A673 (cell line): Measurements from ENCODE around the gene ACVR1B. TPM values are rescaled to one million over a fixed set of nuclear protein-coding genes. Genes with fewer than 3 reads are reported as not detected.

Source experiments
- Bru-seq: library from RNA; stranded (reverse); fragments of 400-500 nt; gene quantifications from one replicate; lab custom pipeline; 2021; lab: Mats Ljungman, UMichigan
- BruChase-seq, 2 experiments: library from RNA; stranded (reverse); fragments of 400-500 nt; gene quantifications; one replicate each; lab custom pipeline; 2021; lab: Mats Ljungman, UMichigan
- BruUV-seq: library from RNA; stranded (reverse); fragments of 400-500 nt; replicated peaks from 2 replicates; lab custom pipeline; 2021; lab: Mats Ljungman, UMichigan
- CTCF ChIA-PET: fragments of 300-600 bp; sonication (Branson Sonifier 250); formaldehyde crosslinking; loops from one replicate; lab custom pipeline; 2022; ENCODE audit warnings: antibody characterized with exemption; lab: Charles Lee
- POLR2A ChIA-PET: fragments of 300-600 bp; sonication (Branson Sonifier 250); formaldehyde crosslinking; loops from one replicate; lab custom pipeline; 2022; ENCODE audit warnings: antibody characterized with exemption; ENCODE audit not compliant: low non-redundant PET; lab: Charles Lee
- DNase-seq: peaks from one replicate; pipeline ENCODE4 v3.0.0-alpha.2; 2015; ENCODE audit warnings: low spot score
- H3K27ac ChIP-seq: fragments of 200-600 bp; sonication (generic); 2 replicates; pipeline ENCODE4 v1.5.1; 2016; ENCODE audit warnings: mixed run types, low read depth, mild to moderate bottlenecking, mixed read lengths, antibody characterized with exemption, low read length; ENCODE audit not compliant: poor library complexity, severe bottlenecking
- H3K27me3 ChIP-seq: fragments of 200-600 bp; sonication (generic); replicated peaks from 2 replicates; pipeline ENCODE4 v1.6.1; 2017; ENCODE audit warnings: mixed run types, low read depth, mild to moderate bottlenecking, mixed read lengths, antibody characterized with exemption, low read length; ENCODE audit not compliant: insufficient read depth, poor library complexity
- H3K36me3 ChIP-seq: fragments of 200-600 bp; sonication (generic); 2 replicates; pipeline ENCODE4 v1.6.1; 2016; ENCODE audit warnings: mixed run types, mild to moderate bottlenecking, mixed read lengths, antibody characterized with exemption, low read length; ENCODE audit not compliant: insufficient read depth, poor library complexity, severe bottlenecking
- H3K4me1 ChIP-seq: fragments of 200-600 bp; sonication (generic); 2 replicates; pipeline ENCODE4 v1.6.1; 2017; ENCODE audit warnings: mixed run types, mild to moderate bottlenecking, mixed read lengths, antibody characterized with exemption, low read length; ENCODE audit not compliant: insufficient read depth, poor library complexity, severe bottlenecking
- H3K4me3 ChIP-seq: fragments of 200-600 bp; sonication (generic); 2 replicates; pipeline ENCODE4 v1.5.1; 2016; ENCODE audit warnings: low read depth, mixed run types, mild to moderate bottlenecking, mixed read lengths, low read length; ENCODE audit not compliant: poor library complexity, severe bottlenecking
- H3K9me3 ChIP-seq: fragments of 200-600 bp; sonication (generic); 2 replicates; pipeline ENCODE4 v1.6.1; 2016; ENCODE audit warnings: mixed run types, low read depth, mild to moderate bottlenecking, mixed read lengths, antibody characterized with exemption, low read length; ENCODE audit not compliant: poor library complexity, severe bottlenecking
- EZH2 ChIP-seq: fragments of 200-600 bp; sonication (generic); IDR thresholded peaks from 2 replicates; pipeline ENCODE4 v1.6.1; 2017; ENCODE audit warnings: borderline replicate concordance, low read depth, mild to moderate bottlenecking, mixed read lengths, antibody characterized with exemption, low read length; ENCODE audit not compliant: poor library complexity, severe bottlenecking
- intact Hi-C: fragments of 100-400 bp; cut with micrococcal nuclease; formaldehyde crosslinking; loops from one replicate; pipeline ENCODE4 v1.10.0; 2022; ENCODE audit not compliant: unreplicated experiment
- long read RNA-seq: library from polyadenylated mRNA; stranded (forward); transcript quantifications from one replicate; pipeline ENCODE4 v2.0.0, GENCODE V29; 2022
- total RNA-seq: library from RNA; stranded (reverse); gene quantifications from 2 replicates; pipeline ENCODE4 v1.2.3, GENCODE V29; 2021
- TF ChIP-seq, protein P1 (sequence below): fragments of 300-800, 200-600 bp; sonication (generic); conservative IDR thresholded peaks from 2 replicates; pipeline ENCODE4 v1.5.1; 2017; ENCODE audit warnings: low read depth, mild to moderate bottlenecking, antibody characterized with exemption, low read length, moderate library complexity, mixed read lengths

ACVR1B gene
- total RNA-seq: 25.5 and 27.4 TPM in 2 replicates
- percentile 79 among the genes with signal in this experiment for Bru-seq, nascent RNA
- BruChase-seq, experiment 1, labeled RNA remaining after a 2-hour chase: percentile 79 among the genes with signal in this experiment
- BruChase-seq, experiment 2, labeled RNA remaining after a 6-hour chase: percentile 72 among the genes with signal in this experiment
- long read RNA-seq, partial matches to known transcripts: 2 of 5 reads
- long read RNA-seq, other reads (novel, unspliced or antisense): 2 of 5 reads

DNA sequence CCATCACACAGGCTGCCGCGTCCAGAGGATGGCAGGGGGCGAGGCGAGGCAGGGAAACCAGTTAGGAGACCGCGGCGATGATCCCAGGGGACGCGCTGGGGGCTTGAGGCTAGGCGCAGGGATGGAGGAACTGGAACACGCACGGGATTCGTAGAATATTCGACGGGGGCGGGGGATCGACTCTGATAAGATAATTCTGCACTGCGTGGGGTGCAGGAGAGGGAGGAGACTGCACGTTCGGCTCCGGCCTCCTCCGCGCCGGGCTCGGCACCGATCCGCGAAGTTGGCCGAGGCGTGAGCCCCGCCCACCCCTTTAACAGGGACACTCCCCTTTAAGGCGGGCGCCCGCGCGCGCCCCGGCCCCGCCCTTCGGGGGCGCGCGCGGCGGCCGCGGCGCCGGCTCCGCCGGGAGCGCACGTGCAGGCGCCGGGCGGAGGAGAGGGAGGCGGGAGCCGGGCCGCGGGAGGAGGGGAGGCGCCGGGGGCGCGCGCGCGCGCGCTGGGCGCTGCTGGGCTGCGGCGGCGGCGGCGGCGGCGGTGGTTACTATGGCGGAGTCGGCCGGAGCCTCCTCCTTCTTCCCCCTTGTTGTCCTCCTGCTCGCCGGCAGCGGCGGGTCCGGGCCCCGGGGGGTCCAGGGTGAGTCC lies at the start of gene ACVR1B:
TSS of gene ACVR1B (plus strand) at position 501 of the 644 bp plus-strand sequence. CDS start at position 546, 45 bp downstream.
- POLR2A ChIA-PET: no interaction called here
- BruUV-seq: no TSS peak
- H3K9me3 ChIP-seq: no peaks in the 10 kb centered on the region
- H3K27ac ChIP-seq: peak within 1 kb of the TSS; percentile 92
- CTCF ChIA-PET: interaction anchor here (0.9 kb wide), 1 partner anchor 15 kb away, joined by 3 read pairs; no protein-coding TSS in a partner anchor
- H3K36me3 ChIP-seq: no peaks in the 10 kb centered on the region
- no peak for TF ChIP-seq EZH2
- TF ChIP-seq, protein P1, sequence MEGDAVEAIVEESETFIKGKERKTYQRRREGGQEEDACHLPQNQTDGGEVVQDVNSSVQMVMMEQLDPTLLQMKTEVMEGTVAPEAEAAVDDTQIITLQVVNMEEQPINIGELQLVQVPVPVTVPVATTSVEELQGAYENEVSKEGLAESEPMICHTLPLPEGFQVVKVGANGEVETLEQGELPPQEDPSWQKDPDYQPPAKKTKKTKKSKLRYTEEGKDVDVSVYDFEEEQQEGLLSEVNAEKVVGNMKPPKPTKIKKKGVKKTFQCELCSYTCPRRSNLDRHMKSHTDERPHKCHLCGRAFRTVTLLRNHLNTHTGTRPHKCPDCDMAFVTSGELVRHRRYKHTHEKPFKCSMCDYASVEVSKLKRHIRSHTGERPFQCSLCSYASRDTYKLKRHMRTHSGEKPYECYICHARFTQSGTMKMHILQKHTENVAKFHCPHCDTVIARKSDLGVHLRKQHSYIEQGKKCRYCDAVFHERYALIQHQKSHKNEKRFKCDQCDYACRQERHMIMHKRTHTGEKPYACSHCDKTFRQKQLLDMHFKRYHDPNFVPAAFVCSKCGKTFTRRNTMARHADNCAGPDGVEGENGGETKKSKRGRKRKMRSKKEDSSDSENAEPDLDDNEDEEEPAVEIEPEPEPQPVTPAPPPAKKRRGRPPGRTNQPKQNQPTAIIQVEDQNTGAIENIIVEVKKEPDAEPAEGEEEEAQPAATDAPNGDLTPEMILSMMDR: no peak
- no peaks in the 10 kb centered on the region for H3K27me3 ChIP-seq
- peak within 1 kb of the TSS; percentile 96 for H3K4me3 ChIP-seq
- DNase-seq: peak; percentile 96
- H3K4me1 ChIP-seq: peaks cover 28% of the 10 kb centered on the region
- intact Hi-C loops: no loop called here

DNA sequence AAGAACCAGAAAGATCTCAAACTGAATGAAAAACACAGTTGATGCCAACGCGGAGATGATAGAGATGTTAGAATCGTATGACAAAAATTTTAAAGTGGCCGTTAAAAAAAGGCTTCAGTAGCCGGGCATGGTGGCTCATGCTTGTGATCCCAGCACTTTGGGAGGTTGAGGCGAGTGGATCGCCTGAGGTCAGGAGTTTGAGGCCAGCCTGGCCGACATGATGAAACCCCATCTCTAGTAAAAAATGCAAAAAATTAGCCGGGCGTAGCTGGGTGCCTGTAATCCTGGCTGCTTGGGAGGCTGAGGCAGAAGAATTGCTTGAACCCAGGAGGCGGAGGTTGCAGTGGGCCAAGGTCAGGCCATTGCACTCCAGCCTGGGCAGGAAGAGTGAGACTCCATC lies 49.6 kb upstream of the ACVR1B start:
- H3K27me3 ChIP-seq: no peaks in the 10 kb centered on the region
- ChIA-PET POLR2A (no interaction called here), CTCF (no interaction called here)
- no peak for DNase-seq
- no TSS peak for BruUV-seq
- no peak overlapping the region for H3K4me3 ChIP-seq
- no peak overlapping the region for H3K27ac ChIP-seq
- H3K36me3 ChIP-seq: no peaks in the 10 kb centered on the region
- no peaks in the 10 kb centered on the region for H3K9me3 ChIP-seq
- intact Hi-C loops: no loop called here
- TF ChIP-seq EZH2: no peak
- TF ChIP-seq, protein P1: no peak
- peaks cover 15% of the 10 kb centered on the region for H3K4me1 ChIP-seq

DNA sequence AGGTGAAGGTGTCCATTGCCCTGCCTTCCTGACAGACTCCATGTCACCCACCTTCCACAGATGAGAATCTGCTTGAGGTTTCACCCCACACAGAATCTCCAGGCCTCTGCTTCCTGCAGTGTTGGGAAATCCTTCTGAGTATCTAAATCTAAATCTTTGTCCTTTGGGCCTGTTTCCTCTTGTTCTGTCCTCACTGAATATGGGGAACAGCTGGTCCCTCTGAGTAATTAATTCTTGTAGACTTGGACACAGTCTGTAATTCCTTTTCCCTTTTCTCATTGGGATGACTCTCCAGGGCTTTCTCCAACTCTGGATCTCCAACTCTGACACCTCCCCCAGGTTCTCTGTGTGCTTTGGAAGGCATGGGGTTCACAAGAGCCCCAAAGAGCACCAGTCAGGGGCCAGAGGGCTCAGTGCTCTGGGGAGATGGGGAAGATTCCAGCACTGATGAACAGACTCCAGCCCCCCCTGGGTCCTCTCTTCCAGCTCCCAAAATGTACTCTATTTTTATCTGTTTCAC lies 46.5 kb upstream of the ACVR1B start:
- intact Hi-C loops: no loop called here
- Histone ChIP-seq H3K9me3 (no peaks in the 10 kb centered on the region), H3K4me1 (peaks cover 18% of the 10 kb centered on the region), H3K27ac (no peak overlapping the region), H3K27me3 (no peaks in the 10 kb centered on the region), H3K4me3 (no peak overlapping the region), H3K36me3 (no peaks in the 10 kb centered on the region)
- ChIA-PET CTCF (no interaction called here), POLR2A (no interaction called here)
- BruUV-seq: no TSS peak
- no peak for TF ChIP-seq EZH2
- TF ChIP-seq, protein P1: no peak
- no peak for DNase-seq
